ENCODE measurements around the gene KLHL26.

Gene KLHL26

GRCh38 chr19:18588611-18589379 is 48.0 kb upstream of the KLHL26 start, which contains the start of gene REX1BD (continued):
- TF ChIP-seq PATZ1 (tag by site-specific recombination; IDR thresholded peaks at IDR 0.05) (peak; percentile 100), ZEB2 (tag by site-specific recombination; IDR thresholded peaks at IDR 0.05) (peak; percentile 90), ZNF658 (tag by site-specific recombination; IDR thresholded peaks at IDR 0.05) (no peak), ZNF548 (tag by site-specific recombination; IDR thresholded peaks at IDR 0.05) (no peak), GLI4 (tag by site-specific recombination; IDR thresholded peaks at IDR 0.05) (peak; percentile 61; the same call in 1 of the 2 replicates), ZNF223 (tag by site-specific recombination; IDR thresholded peaks at IDR 0.05) (no peak), MEIS1 (CRISPR knock-in tag; IDR thresholded peaks at IDR 0.05; ENCODE audit: borderline replicate concordance) (no peak), ZNF701 (tag by site-specific recombination; IDR thresholded peaks at IDR 0.05) (no peak), OSR2 (tag by site-specific recombination; IDR thresholded peaks at IDR 0.05) (no peak), ZNF521 (tag by site-specific recombination; IDR thresholded peaks at IDR 0.05) (no peak), SCRT1 (tag by site-specific recombination; IDR thresholded peaks at IDR 0.05; ENCODE audit: borderline replicate concordance) (no peak), ZNF624 (tag by site-specific recombination; IDR thresholded peaks at IDR 0.05) (no peak), CTCF (tag by site-specific recombination; IDR thresholded peaks at IDR 0.05) (peak; percentile 98), ZSCAN30 (tag by site-specific recombination; IDR thresholded peaks at IDR 0.05) (peak; percentile 87), ZBTB21 (tag by site-specific recombination; IDR thresholded peaks at IDR 0.05) (no peak), PRDM1 (tag by site-specific recombination; IDR thresholded peaks at IDR 0.05) (no peak), ZNF792 (tag by site-specific recombination; IDR thresholded peaks at IDR 0.05) (no peak; the same call in 1 of the 2 replicates), ZNF416 (tag by site-specific recombination; IDR thresholded peaks at IDR 0.05) (no peak), ZNF211 (tag by site-specific recombination; IDR thresholded peaks at IDR 0.05; ENCODE audit: low read depth) (no peak), ZNF280C (tag by site-specific recombination; IDR thresholded peaks at IDR 0.05) (no peak)
- TF ChIP-seq, protein P1, sequence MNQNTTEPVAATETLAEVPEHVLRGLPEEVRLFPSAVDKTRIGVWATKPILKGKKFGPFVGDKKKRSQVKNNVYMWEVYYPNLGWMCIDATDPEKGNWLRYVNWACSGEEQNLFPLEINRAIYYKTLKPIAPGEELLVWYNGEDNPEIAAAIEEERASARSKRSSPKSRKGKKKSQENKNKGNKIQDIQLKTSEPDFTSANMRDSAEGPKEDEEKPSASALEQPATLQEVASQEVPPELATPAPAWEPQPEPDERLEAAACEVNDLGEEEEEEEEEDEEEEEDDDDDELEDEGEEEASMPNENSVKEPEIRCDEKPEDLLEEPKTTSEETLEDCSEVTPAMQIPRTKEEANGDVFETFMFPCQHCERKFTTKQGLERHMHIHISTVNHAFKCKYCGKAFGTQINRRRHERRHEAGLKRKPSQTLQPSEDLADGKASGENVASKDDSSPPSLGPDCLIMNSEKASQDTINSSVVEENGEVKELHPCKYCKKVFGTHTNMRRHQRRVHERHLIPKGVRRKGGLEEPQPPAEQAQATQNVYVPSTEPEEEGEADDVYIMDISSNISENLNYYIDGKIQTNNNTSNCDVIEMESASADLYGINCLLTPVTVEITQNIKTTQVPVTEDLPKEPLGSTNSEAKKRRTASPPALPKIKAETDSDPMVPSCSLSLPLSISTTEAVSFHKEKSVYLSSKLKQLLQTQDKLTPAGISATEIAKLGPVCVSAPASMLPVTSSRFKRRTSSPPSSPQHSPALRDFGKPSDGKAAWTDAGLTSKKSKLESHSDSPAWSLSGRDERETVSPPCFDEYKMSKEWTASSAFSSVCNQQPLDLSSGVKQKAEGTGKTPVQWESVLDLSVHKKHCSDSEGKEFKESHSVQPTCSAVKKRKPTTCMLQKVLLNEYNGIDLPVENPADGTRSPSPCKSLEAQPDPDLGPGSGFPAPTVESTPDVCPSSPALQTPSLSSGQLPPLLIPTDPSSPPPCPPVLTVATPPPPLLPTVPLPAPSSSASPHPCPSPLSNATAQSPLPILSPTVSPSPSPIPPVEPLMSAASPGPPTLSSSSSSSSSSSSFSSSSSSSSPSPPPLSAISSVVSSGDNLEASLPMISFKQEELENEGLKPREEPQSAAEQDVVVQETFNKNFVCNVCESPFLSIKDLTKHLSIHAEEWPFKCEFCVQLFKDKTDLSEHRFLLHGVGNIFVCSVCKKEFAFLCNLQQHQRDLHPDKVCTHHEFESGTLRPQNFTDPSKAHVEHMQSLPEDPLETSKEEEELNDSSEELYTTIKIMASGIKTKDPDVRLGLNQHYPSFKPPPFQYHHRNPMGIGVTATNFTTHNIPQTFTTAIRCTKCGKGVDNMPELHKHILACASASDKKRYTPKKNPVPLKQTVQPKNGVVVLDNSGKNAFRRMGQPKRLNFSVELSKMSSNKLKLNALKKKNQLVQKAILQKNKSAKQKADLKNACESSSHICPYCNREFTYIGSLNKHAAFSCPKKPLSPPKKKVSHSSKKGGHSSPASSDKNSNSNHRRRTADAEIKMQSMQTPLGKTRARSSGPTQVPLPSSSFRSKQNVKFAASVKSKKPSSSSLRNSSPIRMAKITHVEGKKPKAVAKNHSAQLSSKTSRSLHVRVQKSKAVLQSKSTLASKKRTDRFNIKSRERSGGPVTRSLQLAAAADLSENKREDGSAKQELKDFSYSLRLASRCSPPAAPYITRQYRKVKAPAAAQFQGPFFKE (tag by site-specific recombination; IDR thresholded peaks at IDR 0.05; ENCODE audit: borderline replicate concordance): no peak
- TF ChIP-seq, protein P2, sequence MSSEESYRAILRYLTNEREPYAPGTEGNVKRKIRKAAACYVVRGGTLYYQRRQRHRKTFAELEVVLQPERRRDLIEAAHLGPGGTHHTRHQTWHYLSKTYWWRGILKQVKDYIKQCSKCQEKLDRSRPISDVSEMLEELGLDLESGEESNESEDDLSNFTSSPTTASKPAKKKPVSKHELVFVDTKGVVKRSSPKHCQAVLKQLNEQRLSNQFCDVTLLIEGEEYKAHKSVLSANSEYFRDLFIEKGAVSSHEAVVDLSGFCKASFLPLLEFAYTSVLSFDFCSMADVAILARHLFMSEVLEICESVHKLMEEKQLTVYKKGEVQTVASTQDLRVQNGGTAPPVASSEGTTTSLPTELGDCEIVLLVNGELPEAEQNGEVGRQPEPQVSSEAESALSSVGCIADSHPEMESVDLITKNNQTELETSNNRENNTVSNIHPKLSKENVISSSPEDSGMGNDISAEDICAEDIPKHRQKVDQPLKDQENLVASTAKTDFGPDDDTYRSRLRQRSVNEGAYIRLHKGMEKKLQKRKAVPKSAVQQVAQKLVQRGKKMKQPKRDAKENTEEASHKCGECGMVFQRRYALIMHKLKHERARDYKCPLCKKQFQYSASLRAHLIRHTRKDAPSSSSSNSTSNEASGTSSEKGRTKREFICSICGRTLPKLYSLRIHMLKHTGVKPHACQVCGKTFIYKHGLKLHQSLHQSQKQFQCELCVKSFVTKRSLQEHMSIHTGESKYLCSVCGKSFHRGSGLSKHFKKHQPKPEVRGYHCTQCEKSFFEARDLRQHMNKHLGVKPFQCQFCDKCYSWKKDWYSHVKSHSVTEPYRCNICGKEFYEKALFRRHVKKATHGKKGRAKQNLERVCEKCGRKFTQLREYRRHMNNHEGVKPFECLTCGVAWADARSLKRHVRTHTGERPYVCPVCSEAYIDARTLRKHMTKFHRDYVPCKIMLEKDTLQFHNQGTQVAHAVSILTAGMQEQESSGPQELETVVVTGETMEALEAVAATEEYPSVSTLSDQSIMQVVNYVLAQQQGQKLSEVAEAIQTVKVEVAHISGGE (tag by site-specific recombination; conservative IDR thresholded peaks at IDR 0.05; ENCODE audit: low read depth): peak; percentile 91
- TF ChIP-seq, protein P3, sequence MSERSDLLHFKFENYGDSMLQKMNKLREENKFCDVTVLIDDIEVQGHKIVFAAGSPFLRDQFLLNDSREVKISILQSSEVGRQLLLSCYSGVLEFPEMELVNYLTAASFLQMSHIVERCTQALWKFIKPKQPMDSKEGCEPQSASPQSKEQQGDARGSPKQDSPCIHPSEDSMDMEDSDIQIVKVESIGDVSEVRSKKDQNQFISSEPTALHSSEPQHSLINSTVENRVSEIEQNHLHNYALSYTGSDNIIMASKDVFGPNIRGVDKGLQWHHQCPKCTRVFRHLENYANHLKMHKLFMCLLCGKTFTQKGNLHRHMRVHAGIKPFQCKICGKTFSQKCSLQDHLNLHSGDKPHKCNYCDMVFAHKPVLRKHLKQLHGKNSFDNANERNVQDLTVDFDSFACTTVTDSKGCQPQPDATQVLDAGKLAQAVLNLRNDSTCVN (tag by site-specific recombination; optimal IDR thresholded peaks at IDR 0.05): peak; percentile 99

Measured in HEK293 (cell line).